Breast epithelium (tissue), 4 donors: ENCODE data around the gene CCNJL. TPM values are rescaled to one million over a fixed set of nuclear protein-coding genes. Genes with fewer than 3 reads are reported as not detected.

Experiments used
- DNase-seq, 2 donors: peaks; one replicate each; pipeline ENCODE4 v3.0.0-alpha.2; 2019; ENCODE audit warnings: low spot score in 2 of 2
- H3K27ac ChIP-seq, 2 donors: fragments of 200-600 bp; sonication (generic) in 1 of 2; one replicate each; pipeline ENCODE4 v1.5.1; 2016 to 2019; ENCODE audit warnings: mild to moderate bottlenecking in 1 of 2
- H3K27me3 ChIP-seq, 2 donors: fragments of 200-600 bp; sonication (generic) in 1 of 2; one replicate each; pipeline versions ENCODE4 v1.5.1 to v1.6.0; 2017 to 2019; ENCODE audit warnings: control low read depth in 1 of 2, mild to moderate bottlenecking in 1 of 2
- H3K36me3 ChIP-seq: fragments of 200-600 bp; one replicate; pipeline ENCODE4 v1.5.1; 2019
- H3K4me1 ChIP-seq, 2 donors: fragments of 200-600 bp; sonication (generic); one replicate each; pipeline ENCODE4 v1.5.1; 2016 to 2019; ENCODE audit warnings: control low read depth in 1 of 2
- H3K4me3 ChIP-seq, 3 donors: fragments of 200-600 bp; sonication (generic); 1 replicate in 2 of 3; 2 replicates in 1 of 3; pipeline ENCODE4 v1.5.1; 2016 to 2019; ENCODE audit warnings: mild to moderate bottlenecking in 3 of 3, moderate library complexity in 2 of 3
- H3K9me3 ChIP-seq, 2 donors: fragments of 200-600 bp; sonication (generic) in 1 of 2; one replicate each; pipeline ENCODE4 v1.5.1; 2016 to 2019; ENCODE audit warnings: control low read depth in 1 of 2
- POLR2A ChIP-seq: fragments of 450-650 bp; IDR thresholded peaks from one replicate; pipeline ENCODE4 v1.6.1; 2016; ENCODE audit warnings: antibody characterized with exemption, mild to moderate bottlenecking, moderate library complexity
- POLR2AphosphoS5 ChIP-seq, 3 donors: sonication (generic); formaldehyde crosslinking; IDR thresholded peaks; one replicate each; pipeline ENCODE4 v1.6.1; 2017; ENCODE audit warnings: antibody characterized with exemption in 3 of 3
- intact Hi-C: fragments of 100-400 bp; cut with DNase I; formaldehyde crosslinking; loops from one replicate; pipeline ENCODE4 v1.15.1; 2023; ENCODE audit warnings: low total_unique reads
- total RNA-seq, 3 donors: library from RNA; depleted of rRNA; stranded (reverse); fragments of >200 nt; gene quantifications; one replicate each; pipeline ENCODE4 v1.1.0, GENCODE V29; 2016
- TF ChIP-seq, protein P1 (sequence below), 3 donors: fragments of 450-650 bp; IDR thresholded peaks; one replicate each; pipeline ENCODE4 v1.5.1; 2016 to 2017; ENCODE audit warnings: antibody characterized with exemption in 3 of 3, mild to moderate bottlenecking in 3 of 3, moderate library complexity in 3 of 3

CCNJL gene
- total RNA-seq, 3 donors from 2014 or later = 0.32 to 4.2 (median 3.6) TPM

DNA sequence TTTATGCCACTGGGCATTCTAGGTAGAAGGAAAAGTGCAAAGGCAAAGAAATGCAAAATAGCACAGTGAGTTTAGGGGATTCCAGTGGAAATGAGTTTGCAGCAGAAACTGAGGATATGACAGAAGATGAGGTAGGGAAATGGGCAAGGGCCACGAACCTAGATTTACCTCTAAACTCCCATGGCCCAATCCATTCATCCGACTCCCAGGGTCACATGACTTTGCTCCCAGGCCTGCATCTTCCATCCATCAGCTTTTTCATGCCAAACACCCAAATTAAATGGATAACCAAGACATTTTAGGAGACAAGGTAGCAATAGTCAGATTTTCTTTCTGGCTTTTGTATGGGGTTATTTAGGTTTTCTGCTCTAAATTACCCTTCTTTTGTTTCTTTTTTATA lies 105.3 kb downstream of the CCNJL start:
- TF ChIP-seq, protein P1, sequence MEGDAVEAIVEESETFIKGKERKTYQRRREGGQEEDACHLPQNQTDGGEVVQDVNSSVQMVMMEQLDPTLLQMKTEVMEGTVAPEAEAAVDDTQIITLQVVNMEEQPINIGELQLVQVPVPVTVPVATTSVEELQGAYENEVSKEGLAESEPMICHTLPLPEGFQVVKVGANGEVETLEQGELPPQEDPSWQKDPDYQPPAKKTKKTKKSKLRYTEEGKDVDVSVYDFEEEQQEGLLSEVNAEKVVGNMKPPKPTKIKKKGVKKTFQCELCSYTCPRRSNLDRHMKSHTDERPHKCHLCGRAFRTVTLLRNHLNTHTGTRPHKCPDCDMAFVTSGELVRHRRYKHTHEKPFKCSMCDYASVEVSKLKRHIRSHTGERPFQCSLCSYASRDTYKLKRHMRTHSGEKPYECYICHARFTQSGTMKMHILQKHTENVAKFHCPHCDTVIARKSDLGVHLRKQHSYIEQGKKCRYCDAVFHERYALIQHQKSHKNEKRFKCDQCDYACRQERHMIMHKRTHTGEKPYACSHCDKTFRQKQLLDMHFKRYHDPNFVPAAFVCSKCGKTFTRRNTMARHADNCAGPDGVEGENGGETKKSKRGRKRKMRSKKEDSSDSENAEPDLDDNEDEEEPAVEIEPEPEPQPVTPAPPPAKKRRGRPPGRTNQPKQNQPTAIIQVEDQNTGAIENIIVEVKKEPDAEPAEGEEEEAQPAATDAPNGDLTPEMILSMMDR (IDR thresholded peaks at IDR 0.05) = no peak
- TF ChIP-seq POLR2A = no peak
- no peak for TF ChIP-seq POLR2AphosphoS5 (IDR thresholded peaks at IDR 0.05)
- Histone ChIP-seq H3K27ac (no peak overlapping the region), H3K27me3 (no peaks in the 10 kb centered on the region)

More for the DNA sequence above, 105.3 kb downstream of the CCNJL start:
- intact Hi-C loops = no loop called here
- no peaks in the 10 kb centered on the region for H3K4me1 ChIP-seq
- no peaks in the 10 kb centered on the region for H3K36me3 ChIP-seq
- H3K9me3 ChIP-seq = no peaks in the 10 kb centered on the region
- DNase-seq = no peak
- no peak overlapping the region for H3K4me3 ChIP-seq

Other genes with a start within 250 kb of the CCNJL start
- gene PWWP2A, start 193.1 kb downstream of the CCNJL start, total RNA-seq = 10 to 100 TPM; 29.8 to 45.8 (median 39.3) TPM
- not detected for gene FABP6, start 83.1 kb downstream of the CCNJL start, total RNA-seq
- under 1 TPM; under 0.01 to 0.48 (median 0.44) TPM for gene C1QTNF2, start 58.1 kb upstream of the CCNJL start, total RNA-seq
- gene FAM200C, start 87.5 kb upstream of the CCNJL start, total RNA-seq = 1 to 10 TPM; 2.7 to 5.6 (median 5.6) TPM
- gene SLU7, start 106.5 kb upstream of the CCNJL start, total RNA-seq = 10 to 100 TPM; 77.0 to 88.3 (median 86.3) TPM
- 10 to 100 TPM; 12.5 to 17.7 (median 13.8) TPM for gene PTTG1, start 109.3 kb upstream of the CCNJL start, total RNA-seq